ENCODE data around the gene SELE. TPM values are rescaled to one million over a fixed set of nuclear protein-coding genes. Genes with fewer than 3 reads are reported as not detected.
"Not testable (repeated sequence)": the region's sequence is repeated elsewhere in the genome, so short reads cannot be mapped to it uniquely, and the experiment has no call there.

Gene SELE
- total RNA-seq, 1 experiment from 2014 or later = 0.80 TPM

DNA sequence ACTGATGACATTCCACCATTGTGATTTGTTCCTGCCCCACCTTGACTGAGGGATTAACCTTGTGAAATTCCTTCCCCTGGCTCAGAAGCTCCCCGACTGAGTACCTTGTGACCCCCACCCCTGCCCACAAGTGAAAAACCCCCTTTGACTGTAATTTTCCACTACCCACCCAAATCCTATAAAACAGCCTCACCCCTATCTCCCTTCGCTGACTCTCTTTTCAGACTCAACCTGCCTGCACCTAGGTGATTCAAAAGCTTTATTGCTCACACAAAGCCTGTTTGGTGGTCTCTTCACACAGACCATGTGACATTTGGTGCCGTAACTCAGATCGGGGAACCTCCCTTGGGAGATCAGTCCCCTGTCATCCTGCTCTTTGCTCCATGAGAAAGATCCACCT lies 50.7 kb downstream of the SELE start:
- not testable (repeated sequence) for DNase-seq (ENCODE audit: low read depth)

DNA sequence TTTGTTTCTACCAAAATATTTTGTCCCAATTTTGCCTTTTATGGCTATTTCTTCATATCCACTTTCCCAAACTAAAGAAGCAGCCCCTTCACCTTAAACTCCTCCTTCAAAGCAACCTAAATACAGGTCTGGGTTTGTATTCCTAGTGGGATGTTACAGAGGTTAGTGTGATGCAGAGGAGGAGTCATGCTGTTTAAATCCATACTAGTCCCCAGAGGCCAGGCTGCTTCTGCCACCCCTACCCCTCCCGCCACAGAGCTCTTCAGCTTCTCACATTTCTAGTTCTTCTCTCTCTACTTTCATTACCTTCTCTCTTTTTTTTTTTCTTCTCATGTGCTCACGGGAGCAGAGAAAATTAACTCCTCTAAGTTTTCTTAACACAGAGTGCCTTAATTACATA lies 51.8 kb downstream of the SELE start:
- DNase-seq (ENCODE audit: low read depth) = no peak

DNA sequence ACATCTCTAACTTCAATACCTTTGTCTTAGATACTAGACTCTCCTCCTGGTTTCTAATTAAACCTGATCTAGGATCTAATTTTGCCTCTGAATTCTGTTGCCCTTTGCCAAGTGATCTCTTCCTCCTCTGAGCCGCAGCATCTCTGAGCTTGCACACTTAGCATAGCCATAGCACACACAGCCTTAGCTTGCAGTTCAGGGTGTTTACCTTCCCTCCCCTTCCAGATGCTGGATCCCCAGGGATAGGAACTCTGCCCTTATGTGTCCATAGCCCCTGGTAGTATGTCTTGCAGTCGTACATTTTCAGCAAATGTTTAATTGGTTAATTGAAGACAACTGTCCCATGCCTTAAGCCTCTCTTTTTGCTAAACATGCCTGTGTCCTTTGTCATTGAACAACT lies 52.7 kb downstream of the SELE start:
- no peak for DNase-seq (ENCODE audit: low read depth)

DNA sequence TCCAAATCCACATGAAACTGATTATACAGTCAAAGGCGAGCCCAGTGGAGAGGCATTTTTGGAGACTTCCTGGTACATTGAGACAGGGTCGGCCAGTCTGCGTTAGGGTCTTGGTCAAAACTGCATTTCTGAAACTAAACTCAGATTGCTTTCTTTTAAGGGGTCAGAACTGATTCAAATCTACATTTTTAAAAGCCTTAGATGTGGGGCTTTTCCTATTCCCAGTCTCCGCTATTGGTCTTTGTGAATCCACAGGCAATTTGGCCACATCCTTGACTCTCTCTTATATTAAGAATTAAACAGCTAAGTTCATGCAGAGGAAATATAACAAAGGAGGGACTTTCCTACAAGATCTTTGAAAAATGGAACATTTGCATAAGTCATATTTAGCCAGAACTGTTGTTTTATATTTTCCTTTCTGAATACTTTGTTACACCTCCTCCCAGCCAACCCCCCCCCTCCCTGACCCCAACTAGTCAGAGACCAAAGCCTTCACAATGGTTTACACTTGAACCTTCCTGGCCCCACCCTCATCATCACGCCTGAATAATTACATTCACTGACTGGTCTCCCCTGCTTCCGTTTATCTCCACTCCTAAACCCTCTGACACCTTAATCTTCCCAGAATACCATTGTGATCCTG lies 53.4 kb downstream of the SELE start:
- no peak for DNase-seq (ENCODE audit: low read depth)

DNA sequence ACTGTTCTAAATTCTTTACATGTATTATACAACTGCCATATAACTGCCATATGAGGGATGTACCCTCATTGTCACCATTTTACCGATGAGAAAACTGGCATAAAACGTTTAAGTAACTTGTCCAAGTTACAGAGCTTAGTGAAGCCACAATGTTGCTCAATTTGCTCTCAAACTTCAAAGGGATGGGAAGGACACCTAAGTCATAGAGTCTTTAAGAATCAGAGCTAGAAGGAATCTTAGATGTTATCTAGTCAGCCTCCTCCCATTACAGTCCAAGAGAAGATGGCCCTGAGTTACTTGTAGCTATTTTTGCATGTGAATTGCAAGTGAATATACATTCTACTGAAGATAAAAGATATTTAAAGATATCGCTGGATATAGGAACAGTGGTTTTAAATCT lies 54.2 kb downstream of the SELE start:
- no peak for DNase-seq (ENCODE audit: low read depth)

DNA sequence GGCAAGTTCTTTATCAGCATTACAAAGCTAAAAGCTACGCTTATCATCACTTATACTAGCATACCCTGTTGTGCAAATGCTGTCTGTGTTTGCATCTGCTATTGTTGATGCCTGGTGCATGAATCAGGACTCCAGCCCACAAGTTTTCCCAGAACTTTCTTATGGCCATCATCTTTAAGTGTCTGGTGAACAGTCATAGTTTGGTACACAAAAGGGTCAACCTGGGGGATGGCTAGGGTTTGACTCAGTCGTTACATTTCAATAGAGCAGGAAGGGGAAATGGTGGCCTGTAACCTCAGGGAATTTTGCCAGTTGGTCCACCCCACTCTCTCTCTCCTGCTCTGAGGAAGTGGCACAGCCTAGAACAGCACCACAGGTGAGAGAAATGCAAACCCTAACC lies 57.9 kb downstream of the SELE start:
- DNase-seq (ENCODE audit: low read depth) = peak; percentile 78

Other genes starting within 250 kb of the SELE start
- gene SLC19A2, start 248.1 kb downstream of the SELE start, total RNA-seq (2014; rRNA removed; shearing (Covaris generic)) = 9.8 and 11.3 TPM in 2 replicates
- gene F5, start 147.6 kb downstream of the SELE start, total RNA-seq (2014; rRNA removed; shearing (Covaris generic)) = not detected in 2 replicates
- not detected in 2 replicates for gene SELP, start 104.0 kb downstream of the SELE start, total RNA-seq (2014; rRNA removed; shearing (Covaris generic))
- gene SELL, start 22.5 kb downstream of the SELE start, total RNA-seq (2014; rRNA removed; shearing (Covaris generic)) = 0.11 and 7.3 TPM in 2 replicates
- gene METTL18, start 60.8 kb upstream of the SELE start, total RNA-seq (2014; rRNA removed; shearing (Covaris generic)) = 10.4 and 13.0 TPM in 2 replicates
- 7.3 and 7.4 TPM in 2 replicates for gene SCYL3, start 159.8 kb upstream of the SELE start, total RNA-seq (2014; rRNA removed; shearing (Covaris generic))